ENCODE measurements around the gene SULT1B1. TPM values are rescaled to one million over a fixed set of nuclear protein-coding genes. Genes with fewer than 3 reads are reported as not detected.

Gene SULT1B1
- total RNA-seq, 4 donors from 2014 or later = 0.51 to 2.4 (median 2.2) TPM

DNA sequence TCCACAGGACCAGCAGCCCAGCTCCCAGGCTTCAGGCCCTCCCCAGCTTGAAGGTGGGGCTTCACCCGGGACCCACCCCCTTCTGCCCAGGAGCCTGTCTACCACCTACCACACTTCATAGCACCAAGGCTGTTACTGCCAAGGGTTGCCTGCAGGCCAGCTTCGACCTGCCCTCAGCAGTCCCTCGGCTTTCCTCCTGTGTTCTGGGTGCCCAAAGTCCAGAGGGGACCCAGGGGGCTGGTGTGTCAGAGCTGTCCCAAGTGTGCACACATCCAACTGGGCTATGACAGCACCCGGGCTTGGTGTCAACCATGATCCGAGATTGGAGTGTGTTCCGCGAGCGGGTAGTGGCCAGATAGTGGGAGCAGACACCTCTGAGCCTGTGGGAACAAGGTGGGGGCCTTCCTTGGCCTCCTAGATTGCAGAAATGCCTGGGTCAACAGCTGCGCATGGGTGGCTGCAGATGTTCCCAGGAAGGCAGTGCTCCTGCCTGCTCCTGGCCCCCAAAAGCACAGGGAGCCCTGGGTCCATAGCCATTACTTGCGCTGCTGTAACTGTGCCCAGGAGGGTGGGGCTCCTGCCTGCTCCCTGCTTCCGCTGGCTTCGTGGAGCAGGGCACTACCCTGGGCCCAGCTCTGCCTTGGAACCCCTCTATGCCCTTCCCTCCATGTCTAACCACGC is 16.8 kb downstream of the SULT1B1 start:
- Histone ChIP-seq H3K9me3 (no peaks in the 10 kb centered on the region), H3K36me3 (no peaks in the 10 kb centered on the region), H3K27me3 (no peaks in the 10 kb centered on the region), H3K4me1 (no peaks in the 10 kb centered on the region), H3K4me3 (no peak overlapping the region), H3K27ac (no peak overlapping the region)
- TF ChIP-seq, protein P1, sequence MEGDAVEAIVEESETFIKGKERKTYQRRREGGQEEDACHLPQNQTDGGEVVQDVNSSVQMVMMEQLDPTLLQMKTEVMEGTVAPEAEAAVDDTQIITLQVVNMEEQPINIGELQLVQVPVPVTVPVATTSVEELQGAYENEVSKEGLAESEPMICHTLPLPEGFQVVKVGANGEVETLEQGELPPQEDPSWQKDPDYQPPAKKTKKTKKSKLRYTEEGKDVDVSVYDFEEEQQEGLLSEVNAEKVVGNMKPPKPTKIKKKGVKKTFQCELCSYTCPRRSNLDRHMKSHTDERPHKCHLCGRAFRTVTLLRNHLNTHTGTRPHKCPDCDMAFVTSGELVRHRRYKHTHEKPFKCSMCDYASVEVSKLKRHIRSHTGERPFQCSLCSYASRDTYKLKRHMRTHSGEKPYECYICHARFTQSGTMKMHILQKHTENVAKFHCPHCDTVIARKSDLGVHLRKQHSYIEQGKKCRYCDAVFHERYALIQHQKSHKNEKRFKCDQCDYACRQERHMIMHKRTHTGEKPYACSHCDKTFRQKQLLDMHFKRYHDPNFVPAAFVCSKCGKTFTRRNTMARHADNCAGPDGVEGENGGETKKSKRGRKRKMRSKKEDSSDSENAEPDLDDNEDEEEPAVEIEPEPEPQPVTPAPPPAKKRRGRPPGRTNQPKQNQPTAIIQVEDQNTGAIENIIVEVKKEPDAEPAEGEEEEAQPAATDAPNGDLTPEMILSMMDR (IDR thresholded peaks at IDR 0.05) = no peak
- no peak for TF ChIP-seq POLR2A (IDR thresholded peaks at IDR 0.05)
- DNase-seq = no peak
- intact Hi-C loops (cut with DNase I; ENCODE audit: low total_unique reads) = no loop called here

DNA sequence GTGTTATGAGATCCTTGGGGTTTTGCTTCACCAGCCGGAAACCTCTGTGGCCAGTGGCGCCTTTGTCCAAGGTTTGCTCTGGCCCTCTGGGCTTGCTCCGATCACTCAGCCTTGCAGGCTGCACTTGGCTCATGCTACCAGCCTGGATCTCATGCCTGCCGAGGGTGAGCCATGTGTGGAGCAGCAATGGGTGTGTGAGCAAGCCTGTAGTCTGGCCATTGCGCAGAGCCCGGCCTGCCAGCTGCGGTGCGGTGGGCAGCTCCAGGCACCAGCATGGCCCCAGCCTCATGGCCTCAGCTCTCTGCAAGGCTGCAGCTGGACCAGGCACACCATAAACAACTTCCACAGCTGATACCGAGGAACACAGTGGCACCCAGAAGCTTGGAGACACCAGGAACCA is 17.8 kb downstream of the SULT1B1 start:
- H3K36me3 ChIP-seq = no peaks in the 10 kb centered on the region
- DNase-seq = no peak
- no peaks in the 10 kb centered on the region for H3K27me3 ChIP-seq
- no peak overlapping the region for H3K4me3 ChIP-seq
- no peak overlapping the region for H3K27ac ChIP-seq
- no peak for TF ChIP-seq POLR2A (IDR thresholded peaks at IDR 0.05)
- TF ChIP-seq, protein P1 (IDR thresholded peaks at IDR 0.05) = no peak
- intact Hi-C loops (cut with DNase I; ENCODE audit: low total_unique reads) = no loop called here
- no peaks in the 10 kb centered on the region for H3K4me1 ChIP-seq
- no peaks in the 10 kb centered on the region for H3K9me3 ChIP-seq

DNA sequence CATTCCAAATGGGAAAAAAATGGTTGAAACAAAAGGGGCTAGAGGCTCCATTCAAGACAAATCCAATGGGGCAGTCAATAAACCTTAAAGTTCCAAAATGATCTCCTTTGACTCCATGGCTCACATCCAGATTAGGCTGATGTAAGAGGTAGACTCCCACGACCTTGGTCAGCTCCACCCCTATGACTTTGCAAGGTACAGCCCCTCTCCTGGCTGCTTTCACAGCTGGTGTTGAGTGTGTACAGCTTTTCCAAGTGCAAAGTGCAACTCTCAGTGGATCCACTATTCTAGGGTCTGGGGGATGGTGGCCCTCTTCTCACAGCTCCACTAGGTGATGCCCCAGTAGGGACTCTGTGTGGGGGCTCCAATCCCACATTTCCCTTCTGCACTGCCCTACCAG is 21.5 kb downstream of the SULT1B1 start:
- TF ChIP-seq POLR2A (IDR thresholded peaks at IDR 0.05) = no peak
- TF ChIP-seq, protein P1 (IDR thresholded peaks at IDR 0.05) = no peak
- Histone ChIP-seq H3K9me3 (no peaks in the 10 kb centered on the region), H3K27me3 (no peaks in the 10 kb centered on the region), H3K36me3 (no peaks in the 10 kb centered on the region), H3K4me1 (no peaks in the 10 kb centered on the region), H3K4me3 (no peak overlapping the region), H3K27ac (no peak overlapping the region)
- intact Hi-C loops (cut with DNase I; ENCODE audit: low total_unique reads) = no loop called here
- DNase-seq = no peak

DNA sequence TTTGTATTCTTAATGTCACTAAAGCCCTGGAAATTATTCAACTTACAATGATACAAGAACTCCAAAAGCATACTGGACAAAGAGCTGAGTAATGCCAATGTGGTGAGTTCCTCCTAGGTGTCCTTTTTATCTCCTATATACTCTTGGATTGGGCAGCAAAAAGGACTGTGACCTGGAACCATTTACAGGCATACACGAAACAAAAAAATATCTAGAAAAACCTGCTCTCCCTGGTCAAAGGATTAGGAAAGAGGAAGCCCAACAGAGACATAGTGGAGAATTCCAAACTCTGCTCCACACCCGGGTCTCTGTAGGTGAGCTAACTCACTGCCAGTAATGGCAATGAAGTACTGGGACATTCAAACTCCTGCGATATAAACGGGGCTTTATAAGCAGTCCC is 25.3 kb downstream of the SULT1B1 start:
- no peak for DNase-seq
- Histone ChIP-seq H3K9me3 (no peaks in the 10 kb centered on the region), H3K4me3 (no peak overlapping the region), H3K36me3 (no peaks in the 10 kb centered on the region), H3K27ac (no peak overlapping the region), H3K4me1 (no peaks in the 10 kb centered on the region), H3K27me3 (no peaks in the 10 kb centered on the region)
- intact Hi-C loops (cut with DNase I; ENCODE audit: low total_unique reads) = no loop called here
- TF ChIP-seq, protein P1 (IDR thresholded peaks at IDR 0.05) = no peak
- no peak for TF ChIP-seq POLR2A (IDR thresholded peaks at IDR 0.05)

DNA sequence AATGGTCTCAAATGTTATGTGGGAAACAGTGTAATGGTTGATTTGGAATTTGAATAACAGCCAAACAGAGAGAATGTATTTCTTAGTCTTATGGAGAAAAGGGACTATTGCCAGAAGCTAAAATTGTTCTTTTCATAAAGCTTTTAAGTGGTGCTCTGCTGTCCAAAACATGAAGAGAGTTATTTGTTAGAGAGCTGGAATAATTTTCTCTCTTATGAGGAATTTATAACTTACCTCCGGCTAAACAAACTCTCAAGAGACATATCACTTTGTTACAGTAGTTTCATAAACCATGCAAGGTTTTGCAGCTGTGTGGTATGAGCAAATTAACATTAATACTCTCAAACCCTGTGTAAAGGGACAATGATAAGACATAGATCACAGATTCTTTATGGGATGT is 28.6 kb downstream of the SULT1B1 start:
- no peak for TF ChIP-seq POLR2A (IDR thresholded peaks at IDR 0.05)
- TF ChIP-seq, protein P1 (IDR thresholded peaks at IDR 0.05) = no peak
- intact Hi-C loops (cut with DNase I; ENCODE audit: low total_unique reads) = no loop called here
- no peak for DNase-seq
- Histone ChIP-seq H3K4me1 (no peaks in the 10 kb centered on the region), H3K9me3 (no peaks in the 10 kb centered on the region), H3K27ac (no peak overlapping the region), H3K4me3 (no peak overlapping the region), H3K36me3 (no peaks in the 10 kb centered on the region), H3K27me3 (no peaks in the 10 kb centered on the region)

Data from uterus (tissue), 4 donors.